ENCODE measurements around the gene ADCY3. TPM values are rescaled to one million over a fixed set of nuclear protein-coding genes. Genes with fewer than 3 reads are reported as not detected.

The ADCY3 gene
- total RNA-seq, 1 experiment from 2014 or later = 39.5 TPM

GRCh38 chr2:24947561-24948157, 27.6 kb upstream of the ADCY3 start:
- Mint-ChIP-seq H3K36me3 (ENCODE audit: insufficient read depth in 1 of 3, low read depth in 3 of 3) (peaks cover 0 to 29% (median 26%) of the 10 kb centered on the region in 3 experiments; a peak in 5 of 7 replicates), H3K4me1 (no peaks in the 10 kb centered on the region), H3K27me3 (ENCODE audit: low read depth) (no peaks in the 10 kb centered on the region), H3K4me3 (no peak overlapping the region), H3K27ac (no peak overlapping the region), H3K9me3 (no peaks in the 10 kb centered on the region)
- Histone ChIP-seq H2BK20ac (ENCODE audit: low read depth, low read length, poor library complexity, severe bottlenecking) (no peak overlapping the region), H2AK5ac (ENCODE audit: insufficient read length, low read length) (no peak overlapping the region), H3K9me3 (ENCODE audit: control insufficient read depth, low read depth, low read length) (no peaks in the 10 kb centered on the region), H2BK120ac (ENCODE audit: low read depth, low read length, poor library complexity, severe bottlenecking) (no peak overlapping the region), H4K8ac (replicated peaks; ENCODE audit: insufficient read length, low read depth, low read length) (no peak overlapping the region), H2BK5ac (ENCODE audit: insufficient read length, low read length) (no peak overlapping the region), H3K9ac (ENCODE audit: extremely low read depth, insufficient read length, low read length) (no peak overlapping the region), H2BK12ac (ENCODE audit: insufficient read length, low read depth, low read length) (no peak overlapping the region), H3K23me2 (ENCODE audit: insufficient read length, low read depth, low read length, poor library complexity, severe bottlenecking) (no peaks in the 10 kb centered on the region), H3K27me3 (ENCODE audit: insufficient read depth, low read length) (no peaks in the 10 kb centered on the region), H2AFZ (ENCODE audit: low read length) (no peak overlapping the region), H3K79me1 (ENCODE audit: insufficient read depth, low read depth, low read length, poor library complexity, severe bottlenecking) (no peaks in the 10 kb centered on the region), H4K5ac (ENCODE audit: insufficient read length, low read depth, low read length) (no peak overlapping the region), H4K91ac (ENCODE audit: insufficient read length, low read depth, low read length) (no peak overlapping the region), H3K14ac (ENCODE audit: insufficient read depth, low read length) (no peak overlapping the region), H3K4me2 (ENCODE audit: insufficient read depth, insufficient read length, low read length) (no peak overlapping the region), H3T11ph (ENCODE audit: low read length) (no peak overlapping the region), H3K27ac (ENCODE audit: insufficient read length, low read depth, low read length) (no peak overlapping the region), H3K23ac (ENCODE audit: insufficient read length, low read depth, low read length) (no peak overlapping the region), H3K79me2 (ENCODE audit: insufficient read depth, low read length) (no peaks in the 10 kb centered on the region), H3K4ac (ENCODE audit: low read depth, low read length) (no peak overlapping the region), H3K18ac (ENCODE audit: insufficient read length, low read depth, low read length) (no peak overlapping the region), H3K4me1 (ENCODE audit: insufficient read depth, low read length) (no peaks in the 10 kb centered on the region), H4K20me1 (ENCODE audit: control insufficient read depth, insufficient read depth, insufficient read length) (no peaks in the 10 kb centered on the region), H3K56ac (ENCODE audit: insufficient read length, low read depth, low read length) (no peak overlapping the region), H2BK15ac (ENCODE audit: low read depth, low read length) (no peak overlapping the region)
- no CpG with 5 or more reads among the region's 3 CpGs for WGBS (ENCODE audit: extremely low coverage, insufficient read length, low lambda C conversion rate)
- DNase-seq = no peak
- no peak for TF ChIP-seq CTCF (conservative IDR thresholded peaks at IDR 0.05)

All from H9 (cell line).